ENCODE data around the gene SMIM21. TPM values are rescaled to one million over a fixed set of nuclear protein-coding genes. Genes with fewer than 3 reads are reported as not detected.

The SMIM21 gene
- total RNA-seq, 1 donor from 2014 or later: not detected

GRCh38 chr18:75384144-75384543 lies 43.4 kb downstream of the SMIM21 start:
- no peak for DNase-seq (ENCODE audit: low spot score in 2 of 2, unreplicated experiment in 2 of 2)
- Mint-ChIP-seq H3K36me3 (no peaks in the 10 kb centered on the region), H3K9me3 (peaks cover 13% of the 10 kb centered on the region), H3K4me1 (peaks cover under 1% of the 10 kb centered on the region), H3K27me3 (ENCODE audit: low read depth) (peaks cover 31% of the 10 kb centered on the region), H3K27ac (no peak overlapping the region), H3K4me3 (no peak overlapping the region)
- no peak for TF ChIP-seq CTCF (IDR thresholded peaks at IDR 0.05; ENCODE audit: unreplicated experiment)

- Mint-ChIP-seq H3K4me3 (no peak overlapping the region), H3K27ac (no peak overlapping the region), H3K27me3 (ENCODE audit: low read depth) (peaks cover 20% of the 10 kb centered on the region), H3K9me3 (peaks cover 13% of the 10 kb centered on the region), H3K36me3 (no peaks in the 10 kb centered on the region), H3K4me1 (peaks cover 17% of the 10 kb centered on the region)
- no peak for DNase-seq (ENCODE audit: low spot score in 2 of 2, unreplicated experiment in 2 of 2)
- no peak for TF ChIP-seq CTCF (IDR thresholded peaks at IDR 0.05; ENCODE audit: unreplicated experiment)
These were observed 48.9 kb downstream of the SMIM21 start for GRCh38 chr18:75378376-75379315.

GRCh38 chr18:75377926-75378325 lies 49.6 kb downstream of the SMIM21 start:
- no peak for DNase-seq (ENCODE audit: low spot score in 2 of 2, unreplicated experiment in 2 of 2)
- peaks cover 14% of the 10 kb centered on the region for H3K9me3 Mint-ChIP-seq
- H3K27me3 Mint-ChIP-seq (ENCODE audit: low read depth): peaks cover 13% of the 10 kb centered on the region
- no peak for TF ChIP-seq CTCF (IDR thresholded peaks at IDR 0.05; ENCODE audit: unreplicated experiment)
- H3K36me3 Mint-ChIP-seq: no peaks in the 10 kb centered on the region
- H3K4me1 Mint-ChIP-seq: peaks cover 17% of the 10 kb centered on the region
- no peak overlapping the region for H3K4me3 Mint-ChIP-seq
- peak overlapping the region; percentile 19 for H3K27ac Mint-ChIP-seq

- DNase-seq (ENCODE audit: low spot score in 2 of 2, unreplicated experiment in 2 of 2): no peak
- peaks cover 10% of the 10 kb centered on the region for H3K27me3 Mint-ChIP-seq (ENCODE audit: low read depth)
- no peak for TF ChIP-seq CTCF (IDR thresholded peaks at IDR 0.05; ENCODE audit: unreplicated experiment)
- peaks cover 21% of the 10 kb centered on the region for H3K9me3 Mint-ChIP-seq
- H3K27ac Mint-ChIP-seq: no peak overlapping the region
- H3K36me3 Mint-ChIP-seq: no peaks in the 10 kb centered on the region
- H3K4me3 Mint-ChIP-seq: no peak overlapping the region
- peaks cover 17% of the 10 kb centered on the region for H3K4me1 Mint-ChIP-seq
These were observed 50.2 kb downstream of the SMIM21 start for GRCh38 chr18:75377258-75377657.

GRCh38 chr18:75376004-75376403 lies 51.5 kb downstream of the SMIM21 start:
- no peak overlapping the region for H3K4me3 Mint-ChIP-seq

More at GRCh38 chr18:75376004-75376403, 51.5 kb downstream of the SMIM21 start:
- Mint-ChIP-seq H3K27ac (no peak overlapping the region), H3K4me1 (peaks cover 17% of the 10 kb centered on the region), H3K9me3 (peaks cover 18% of the 10 kb centered on the region), H3K36me3 (no peaks in the 10 kb centered on the region), H3K27me3 (ENCODE audit: low read depth) (peaks cover 4% of the 10 kb centered on the region)
- TF ChIP-seq CTCF (IDR thresholded peaks at IDR 0.05; ENCODE audit: unreplicated experiment): no peak
- DNase-seq (ENCODE audit: low spot score in 2 of 2, unreplicated experiment in 2 of 2): no peak
